MCF 10A (cell line): Measurements from ENCODE around the gene TMC5. TPM values are rescaled to one million over a fixed set of nuclear protein-coding genes. Genes with fewer than 3 reads are reported as not detected.
A peak's percentile ranks its signal among the peaks of the same experiment; 100 is the strongest.

ENCODE experiments used
- BruUV-seq: library from RNA; stranded (reverse); fragments of 400-500 nt; replicated peaks from 2 replicates; lab custom pipeline; 2021; lab: Mats Ljungman, UMichigan
- CTCF ChIA-PET: fragments of 300-600 bp; sonication (Branson Sonifier 250); formaldehyde crosslinking; extraction: SDS; loops from one replicate; lab custom pipeline; 2021; ENCODE audit warnings: antibody characterized with exemption, inconsistent platforms; lab: Yijun Ruan, JAX
- POLR2A ChIA-PET: fragments of 300-600, 350-650 bp; sonication (Branson Sonifier 250); formaldehyde crosslinking; extraction: SDS; loops from one replicate; lab custom pipeline; 2020; ENCODE audit warnings: antibody characterized with exemption, inconsistent platforms; lab: Yijun Ruan, JAX
- DNase-seq: peaks from one replicate; pipeline ENCODE4 v3.0.0-alpha.2; 2018; ENCODE audit not compliant: unreplicated experiment
- H3K27ac Mint-ChIP-seq: one replicate; pipeline ENCODE4 v1.8.0; 2022; ENCODE audit warnings: mild to moderate bottlenecking, low read depth, mixed read lengths; ENCODE audit not compliant: unreplicated experiment
- H3K27me3 Mint-ChIP-seq: one replicate; pipeline ENCODE4 v1.8.0; 2022; ENCODE audit warnings: mixed read lengths; ENCODE audit not compliant: insufficient read depth, unreplicated experiment
- H3K36me3 Mint-ChIP-seq: one replicate; pipeline ENCODE4 v1.8.0; 2022; ENCODE audit warnings: mild to moderate bottlenecking, moderate library complexity, mixed read lengths; ENCODE audit not compliant: insufficient read depth, unreplicated experiment
- H3K4me1 Mint-ChIP-seq: one replicate; pipeline ENCODE4 v1.8.0; 2022; ENCODE audit warnings: mixed read lengths; ENCODE audit not compliant: insufficient read depth, unreplicated experiment
- H3K4me3 Mint-ChIP-seq: one replicate; pipeline ENCODE4 v1.8.0; 2022; ENCODE audit warnings: mild to moderate bottlenecking, moderate library complexity, mixed read lengths; ENCODE audit not compliant: unreplicated experiment
- H3K9me3 Mint-ChIP-seq: one replicate; pipeline ENCODE4 v1.8.0; 2022; ENCODE audit warnings: mixed read lengths; ENCODE audit not compliant: unreplicated experiment
- CTCF ChIP-seq: fragments of 200-600 bp; IDR thresholded peaks from one replicate; pipeline ENCODE4 v1.8.0; 2022; ENCODE audit warnings: antibody characterized with exemption, mild to moderate bottlenecking; ENCODE audit not compliant: unreplicated experiment
- intact Hi-C: fragments of 100-400 bp; cut with micrococcal nuclease; formaldehyde crosslinking; loops from 2 replicates; pipeline ENCODE4 v1.14.1; 2022
- total RNA-seq: library from RNA; stranded (reverse); gene quantifications from 2 replicates; pipeline ENCODE4 v1.2.3, GENCODE V29; 2022

TMC5 gene
- total RNA-seq, 1 experiment from 2014 or later, result 0.16 TPM

- Mint-ChIP-seq H3K27ac (peak overlapping the region; percentile 57), H3K4me1 (peaks cover 21% of the 10 kb centered on the region), H3K27me3 (no peaks in the 10 kb centered on the region), H3K36me3 (peaks cover 16% of the 10 kb centered on the region), H3K9me3 (no peaks in the 10 kb centered on the region), H3K4me3 (peak overlapping the region; percentile 85)
- intact Hi-C loops, result no loop called here
- TF ChIP-seq CTCF, result no peak
- ChIA-PET POLR2A (interaction anchor here (0.5 to 2.8 kb wide), 12 partner anchors 8 to 192 kb away, joined by 3 to 32 read pairs (median 4); partner anchors contain the start of genes IQCK, KNOP1 and VPS35L), CTCF (interaction anchor here (0.6 to 2.5 kb wide), 7 partner anchors 22 to 137 kb away, joined by 3 to 24 read pairs (median 4); partner anchors contain the start of gene VPS35L)
- DNase-seq, result no peak
- BruUV-seq, result no TSS peak
These were observed 107.7 kb downstream of the TMC5 start for GRCh38 chr16:19525385-19525723.

DNA sequence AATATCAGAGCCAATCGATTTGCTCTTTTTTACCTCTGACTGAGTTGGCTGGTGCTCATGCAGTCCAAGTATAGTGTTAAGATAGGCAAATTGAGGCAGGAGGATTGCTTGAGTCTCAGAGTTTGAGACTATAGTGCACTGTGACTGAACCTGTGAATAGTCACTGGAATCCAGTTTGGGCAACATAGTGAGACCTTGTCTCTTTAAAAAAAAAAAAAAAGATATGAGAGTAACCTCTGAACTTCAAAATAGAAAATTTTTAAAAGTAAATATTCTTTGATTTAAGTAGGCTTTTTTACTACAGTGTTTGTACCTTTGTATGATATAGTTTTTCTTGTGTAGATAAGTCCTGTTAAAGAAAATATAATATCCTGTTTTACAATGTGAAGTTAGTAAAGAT lies 109.5 kb downstream of the TMC5 start:
- ChIA-PET POLR2A (interaction anchor here (0.9 to 2.8 kb wide), 3 partner anchors 11 to 28 kb away, joined by 3 to 16 read pairs (median 4); partner anchors contain the start of gene VPS35L), CTCF (interaction anchor here (0.6 to 1.0 kb wide), 2 partner anchors 20 to 136 kb away, joined by 3 read pairs; no protein-coding TSS in a partner anchor)
- BruUV-seq, result no TSS peak

DNA sequence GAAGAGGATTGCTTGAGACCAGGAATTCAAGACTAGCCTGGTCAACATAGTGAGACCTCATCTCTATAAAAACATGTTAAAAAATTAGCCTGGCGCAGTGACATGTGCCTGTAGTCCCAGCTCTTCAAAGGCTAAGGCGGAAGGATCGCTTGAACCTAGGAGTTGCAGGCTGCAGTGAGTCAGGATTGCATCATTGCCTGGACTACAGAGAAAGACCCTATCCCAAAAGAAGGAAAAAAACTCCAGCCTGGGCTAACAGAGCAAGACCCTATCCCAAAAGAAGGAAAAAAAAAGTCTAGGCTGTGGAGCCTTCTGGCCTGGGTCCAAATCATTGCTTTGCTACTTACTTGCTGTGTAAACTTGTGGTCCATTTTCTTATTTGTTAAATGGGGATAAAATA lies 111.0 kb downstream of the TMC5 start:
- TF ChIP-seq CTCF, result no peak
- intact Hi-C loops, result no loop called here
- Mint-ChIP-seq H3K4me1 (peaks cover 12% of the 10 kb centered on the region), H3K9me3 (no peaks in the 10 kb centered on the region), H3K27me3 (no peaks in the 10 kb centered on the region), H3K36me3 (peaks cover 46% of the 10 kb centered on the region), H3K27ac (no peak overlapping the region), H3K4me3 (no peak overlapping the region)
- no peak for DNase-seq
- ChIA-PET CTCF (interaction anchor here (1.0 to 1.2 kb wide), 2 partner anchors 26 kb away, joined by 3 to 6 read pairs; partner anchors contain the start of gene VPS35L), POLR2A (no interaction called here)
- no TSS peak for BruUV-seq

More for the DNA sequence above, 109.5 kb downstream of the TMC5 start:
- Mint-ChIP-seq H3K36me3 (peaks cover 32% of the 10 kb centered on the region), H3K27ac (no peak overlapping the region), H3K27me3 (no peaks in the 10 kb centered on the region), H3K4me1 (peaks cover 12% of the 10 kb centered on the region), H3K9me3 (no peaks in the 10 kb centered on the region), H3K4me3 (no peak overlapping the region)
- intact Hi-C loops, result no loop called here
- no peak for TF ChIP-seq CTCF
- DNase-seq, result no peak

GRCh38 chr16:19532601-19533000 lies 114.9 kb downstream of the TMC5 start:
- no TSS peak for BruUV-seq
- intact Hi-C loops, result no loop called here
- peaks cover 54% of the 10 kb centered on the region for H3K36me3 Mint-ChIP-seq
- no peaks in the 10 kb centered on the region for H3K9me3 Mint-ChIP-seq
- H3K4me3 Mint-ChIP-seq, result no peak overlapping the region
- no peak overlapping the region for H3K27ac Mint-ChIP-seq
- no peak for DNase-seq
- CTCF ChIA-PET, result interaction anchor here (0.6 to 0.8 kb wide), 2 partner anchors 8 to 53 kb away, joined by 3 to 4 read pairs; no protein-coding TSS in a partner anchor
- POLR2A ChIA-PET, result no interaction called here
- no peaks in the 10 kb centered on the region for H3K27me3 Mint-ChIP-seq
- H3K4me1 Mint-ChIP-seq, result no peaks in the 10 kb centered on the region
- no peak for TF ChIP-seq CTCF
